ENCODE data around the gene KIF1B.
A peak's percentile ranks its signal among the peaks of the same experiment; 100 is the strongest.
"Not testable (repeated sequence)": the region's sequence is repeated elsewhere in the genome, so short reads cannot be mapped to it uniquely, and the experiment has no call there.

The KIF1B gene

DNA sequence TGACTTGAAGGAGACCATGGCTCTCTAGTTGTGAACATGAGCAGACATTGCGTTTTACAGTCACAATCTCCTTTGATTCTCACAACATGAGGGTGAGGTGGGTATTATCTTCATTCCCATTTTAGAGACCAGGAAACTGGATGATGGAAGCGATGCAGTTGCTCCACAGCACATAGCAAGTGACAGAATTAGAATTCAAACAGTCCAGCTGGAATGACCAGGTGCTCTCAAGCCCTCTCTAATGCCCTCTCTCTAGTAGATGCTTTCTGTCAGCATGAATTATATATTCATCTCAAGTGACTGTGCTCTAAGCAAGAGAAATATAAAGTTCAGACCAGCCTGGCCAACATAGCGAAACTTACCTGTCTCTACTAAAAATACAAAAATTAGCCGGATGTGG, 9.8 kb upstream of the KIF1B start:
- Histone ChIP-seq H3K4me3 (ENCODE audit: low read length) (no peak overlapping the region), H3K4me1 (ENCODE audit: control insufficient read depth, insufficient read depth, low read length) (no peaks in the 10 kb centered on the region), H3K27ac (ENCODE audit: low read depth, low read length) (no peak overlapping the region), H3K36me3 (ENCODE audit: control insufficient read depth, insufficient read depth, low read length) (no peaks in the 10 kb centered on the region), H3K9ac (ENCODE audit: low read length) (no peak overlapping the region), H3K27me3 (ENCODE audit: control insufficient read depth, insufficient read depth, low read length) (no peaks in the 10 kb centered on the region)

DNA sequence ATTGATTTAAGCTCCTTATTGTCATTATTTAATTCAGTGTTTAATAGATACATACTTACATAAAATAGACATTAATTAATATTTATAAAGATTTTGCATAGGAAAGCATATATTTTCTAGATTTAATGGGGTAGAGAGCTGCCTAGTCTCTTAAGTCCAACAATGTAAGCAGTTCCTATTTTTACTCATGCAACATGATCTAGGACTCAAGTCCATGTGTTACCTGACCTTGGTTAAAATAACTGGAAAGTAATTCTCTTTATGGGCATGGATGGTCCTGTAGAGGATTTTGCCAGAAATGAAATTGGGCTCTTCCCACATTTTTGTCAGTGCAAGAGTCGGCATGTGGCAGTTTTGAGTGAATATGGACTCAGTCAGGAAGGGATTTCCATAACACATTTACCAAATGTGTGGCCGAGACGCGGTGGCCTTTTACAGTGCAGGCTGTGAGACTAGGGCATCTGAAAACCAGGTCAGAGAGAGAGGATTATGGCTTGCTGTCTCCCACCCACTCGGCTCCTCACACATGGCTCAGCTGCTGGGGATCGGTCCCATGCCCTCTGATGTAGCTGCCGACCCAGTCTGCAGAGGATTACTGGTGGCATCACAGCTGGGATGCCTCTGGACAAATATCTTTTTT, 6.2 kb upstream of the KIF1B start:
- no peak overlapping the region for H3K27ac ChIP-seq (ENCODE audit: low read depth, low read length)
- no peaks in the 10 kb centered on the region for H3K36me3 ChIP-seq (ENCODE audit: control insufficient read depth, insufficient read depth, low read length)
- H3K9ac ChIP-seq (ENCODE audit: low read length): no peak overlapping the region
- H3K4me1 ChIP-seq (ENCODE audit: control insufficient read depth, insufficient read depth, low read length): peaks cover 2% of the 10 kb centered on the region
- no peak overlapping the region for H3K4me3 ChIP-seq (ENCODE audit: low read length)
- no peaks in the 10 kb centered on the region for H3K27me3 ChIP-seq (ENCODE audit: control insufficient read depth, insufficient read depth, low read length)

DNA sequence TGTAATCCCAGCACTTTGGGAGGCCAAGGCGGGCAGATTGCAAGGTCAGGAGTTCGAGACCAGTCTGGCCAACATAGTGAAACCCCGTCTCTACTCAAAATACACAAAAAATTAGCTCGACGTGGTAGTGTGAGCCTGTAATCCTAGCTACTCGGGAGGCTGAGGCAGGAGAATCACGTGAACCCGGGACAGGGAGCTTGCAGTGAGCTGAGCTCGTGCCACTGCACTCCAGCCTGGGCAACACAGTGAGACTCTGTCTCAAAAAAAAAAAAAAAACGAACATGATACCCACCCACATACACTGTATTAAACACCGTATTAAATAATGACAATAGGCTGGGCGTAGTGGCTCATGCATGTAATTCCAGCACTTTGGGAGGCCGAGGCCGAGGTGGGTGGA, 5.2 kb upstream of the KIF1B start:
- not testable (repeated sequence) for H3K4me1 ChIP-seq (ENCODE audit: control insufficient read depth, insufficient read depth, low read length); H3K4me3 ChIP-seq (ENCODE audit: low read length); H3K9ac ChIP-seq (ENCODE audit: low read length); H3K27ac ChIP-seq (ENCODE audit: low read depth, low read length); H3K27me3 ChIP-seq (ENCODE audit: control insufficient read depth, insufficient read depth, low read length); H3K36me3 ChIP-seq (ENCODE audit: control insufficient read depth, insufficient read depth, low read length)

DNA sequence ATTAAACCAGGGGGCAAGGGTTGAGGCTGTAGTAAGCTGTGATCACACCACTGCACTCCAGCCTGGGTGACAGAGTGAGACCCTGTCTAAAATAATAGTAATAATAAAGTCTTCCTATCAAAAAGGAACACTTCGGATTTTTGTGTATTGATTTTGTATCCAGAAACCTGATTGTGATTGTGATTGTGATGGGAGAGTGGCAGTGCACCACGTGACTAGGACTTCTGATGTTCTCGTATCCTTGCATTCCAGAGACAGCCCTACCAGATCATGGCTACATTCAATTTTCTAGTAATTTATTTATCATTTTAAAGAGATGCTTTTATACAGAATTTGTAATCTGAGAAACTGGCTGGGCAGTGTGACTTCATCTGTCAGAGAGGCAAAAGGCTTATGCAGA, 2.6 kb upstream of the KIF1B start:
- Histone ChIP-seq H3K27me3 (ENCODE audit: control insufficient read depth, insufficient read depth, low read length) (no peaks in the 10 kb centered on the region), H3K4me3 (ENCODE audit: low read length) (no peak overlapping the region), H3K4me1 (ENCODE audit: control insufficient read depth, insufficient read depth, low read length) (peaks cover 14% of the 10 kb centered on the region), H3K36me3 (ENCODE audit: control insufficient read depth, insufficient read depth, low read length) (no peaks in the 10 kb centered on the region), H3K9ac (ENCODE audit: low read length) (no peak overlapping the region), H3K27ac (ENCODE audit: low read depth, low read length) (no peak overlapping the region)

DNA sequence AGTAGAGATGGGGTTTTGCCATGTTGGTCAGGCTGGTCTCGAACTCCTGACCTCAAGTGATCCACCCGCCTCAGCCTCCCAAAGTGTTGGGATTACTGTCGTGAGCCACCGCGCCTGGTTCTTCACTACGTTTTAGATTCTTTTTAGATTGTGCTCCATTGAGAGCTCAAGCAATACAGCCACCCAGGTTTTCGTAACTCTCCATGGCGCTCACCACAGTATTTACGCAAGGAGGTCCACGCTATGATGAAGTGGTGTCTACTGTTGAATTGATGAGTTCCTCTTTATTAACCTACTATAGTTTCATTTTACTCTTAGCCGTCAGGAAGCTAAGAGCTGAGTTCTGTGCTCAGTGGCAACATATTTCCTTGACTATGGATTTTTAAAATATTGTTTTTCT, 1.8 kb upstream of the KIF1B start:
- H3K9ac ChIP-seq (ENCODE audit: low read length): no peak overlapping the region
- no peaks in the 10 kb centered on the region for H3K36me3 ChIP-seq (ENCODE audit: control insufficient read depth, insufficient read depth, low read length)
- H3K4me1 ChIP-seq (ENCODE audit: control insufficient read depth, insufficient read depth, low read length): peaks cover 14% of the 10 kb centered on the region
- no peak overlapping the region for H3K27ac ChIP-seq (ENCODE audit: low read depth, low read length)
- H3K27me3 ChIP-seq (ENCODE audit: control insufficient read depth, insufficient read depth, low read length): no peaks in the 10 kb centered on the region
- no peak overlapping the region for H3K4me3 ChIP-seq (ENCODE audit: low read length)

DNA sequence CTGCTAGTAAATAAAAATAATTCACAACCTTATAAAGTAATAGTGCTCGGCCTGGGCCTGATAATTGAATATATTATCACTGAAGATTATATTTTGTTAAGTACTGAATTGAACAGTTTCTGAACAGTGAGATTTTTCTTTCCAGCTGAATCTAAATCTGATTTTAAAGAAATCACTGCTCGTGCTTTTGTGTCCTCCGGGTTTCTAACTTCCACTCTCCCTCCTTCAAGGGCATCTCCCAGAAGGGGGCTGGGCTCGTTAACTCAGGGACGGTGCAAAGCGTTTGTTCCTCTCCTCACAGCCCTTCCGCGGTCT, 823 bp upstream of the KIF1B start:
- Histone ChIP-seq H3K36me3 (ENCODE audit: control insufficient read depth, insufficient read depth, low read length) (no peaks in the 10 kb centered on the region), H3K9ac (ENCODE audit: low read length) (peak overlapping the region; percentile 42), H3K4me3 (ENCODE audit: low read length) (peak overlapping the region; percentile 77), H3K27me3 (ENCODE audit: control insufficient read depth, insufficient read depth, low read length) (no peaks in the 10 kb centered on the region), H3K27ac (ENCODE audit: low read depth, low read length) (peak overlapping the region; percentile 95), H3K4me1 (ENCODE audit: control insufficient read depth, insufficient read depth, low read length) (peaks cover 17% of the 10 kb centered on the region)

DNA sequence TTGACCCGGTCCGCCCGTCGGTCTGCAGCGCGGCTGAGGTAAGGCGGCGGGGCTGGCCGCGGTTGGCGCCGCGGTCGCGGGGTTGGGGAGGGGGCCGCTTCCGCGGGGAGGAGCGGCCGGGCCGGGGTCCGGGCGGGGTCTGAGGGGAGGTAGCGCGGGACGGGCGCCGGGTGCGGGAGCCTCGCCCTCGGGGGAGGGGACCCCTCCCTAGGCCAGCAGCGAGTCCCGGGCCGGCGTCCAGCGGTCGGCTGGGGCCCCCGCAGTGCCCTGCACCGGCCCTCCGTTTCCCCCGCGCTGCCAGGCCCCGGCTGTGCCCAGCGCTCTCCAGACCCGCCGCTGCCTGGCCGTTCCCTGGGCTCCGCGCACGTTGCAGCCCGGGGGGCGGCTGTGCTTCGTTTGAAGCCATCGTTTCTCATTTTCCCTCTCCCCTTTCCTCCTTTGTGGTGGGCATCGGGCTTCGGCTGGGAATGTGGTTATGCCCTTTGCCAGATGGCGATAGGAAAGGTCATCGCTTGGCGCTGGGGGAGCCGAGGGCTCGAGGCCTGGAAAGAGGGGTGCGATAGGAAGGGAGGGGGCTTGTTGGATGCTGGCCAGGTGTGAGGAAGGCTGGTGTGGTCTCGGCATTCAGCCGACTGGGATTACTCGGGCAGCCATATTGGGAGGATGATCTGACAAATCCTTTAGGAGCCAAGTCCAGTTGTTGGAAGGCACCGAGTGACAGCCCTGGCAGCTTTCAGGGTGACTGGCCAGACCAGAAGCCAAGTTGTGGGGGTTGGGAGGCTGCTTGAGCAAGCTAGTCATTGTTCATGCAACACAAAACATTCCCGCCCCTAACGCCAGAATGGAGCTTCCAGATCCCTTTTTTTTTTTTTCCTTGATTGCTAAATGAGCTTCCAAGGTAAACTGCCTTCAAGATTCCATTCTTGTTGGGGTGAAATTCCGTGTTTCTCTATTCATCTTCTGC, 753 bp downstream of the KIF1B start:
- Histone ChIP-seq H3K4me3 (ENCODE audit: low read length) (peak overlapping the region; percentile 96), H3K27me3 (ENCODE audit: control insufficient read depth, insufficient read depth, low read length) (no peaks in the 10 kb centered on the region), H3K27ac (ENCODE audit: low read depth, low read length) (peak overlapping the region; percentile 95), H3K9ac (ENCODE audit: low read length) (peak overlapping the region; percentile 71), H3K4me1 (ENCODE audit: control insufficient read depth, insufficient read depth, low read length) (peaks cover 18% of the 10 kb centered on the region), H3K36me3 (ENCODE audit: control insufficient read depth, insufficient read depth, low read length) (no peaks in the 10 kb centered on the region)

DNA sequence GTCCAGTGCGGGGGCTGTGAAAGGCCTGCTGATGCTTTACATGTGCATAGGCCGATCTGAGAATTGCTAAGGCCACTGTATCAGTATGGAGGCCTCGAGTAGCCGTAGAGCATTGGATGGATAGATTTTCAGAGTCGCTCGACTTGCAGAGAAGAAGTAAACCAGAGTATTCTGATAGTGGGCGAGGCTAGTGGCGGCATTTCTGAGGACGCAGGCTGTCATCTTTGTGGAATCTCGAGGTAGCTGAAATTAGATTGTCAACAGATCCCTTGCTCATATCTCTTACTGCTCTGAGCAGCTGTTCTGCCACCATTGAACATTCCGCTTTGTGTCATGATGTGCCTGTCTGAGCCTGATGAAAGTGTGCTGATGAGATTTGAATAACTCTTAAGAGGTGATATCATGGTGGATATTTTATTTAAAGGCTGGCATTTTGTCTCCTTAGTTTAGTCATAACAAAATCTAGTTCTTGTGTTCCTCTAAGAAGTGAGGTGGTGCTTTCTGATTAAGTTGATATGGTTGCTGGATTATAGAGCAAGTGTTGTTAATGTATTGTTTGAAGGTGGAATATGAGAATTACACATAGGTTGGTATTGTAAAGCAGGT, 1.5 kb downstream of the KIF1B start:
- Histone ChIP-seq H3K27ac (ENCODE audit: low read depth, low read length) (peak overlapping the region; percentile 95), H3K27me3 (ENCODE audit: control insufficient read depth, insufficient read depth, low read length) (no peaks in the 10 kb centered on the region), H3K4me1 (ENCODE audit: control insufficient read depth, insufficient read depth, low read length) (peaks cover 24% of the 10 kb centered on the region), H3K4me3 (ENCODE audit: low read length) (peak overlapping the region; percentile 96), H3K36me3 (ENCODE audit: control insufficient read depth, insufficient read depth, low read length) (no peaks in the 10 kb centered on the region), H3K9ac (ENCODE audit: low read length) (no peak overlapping the region)

DNA sequence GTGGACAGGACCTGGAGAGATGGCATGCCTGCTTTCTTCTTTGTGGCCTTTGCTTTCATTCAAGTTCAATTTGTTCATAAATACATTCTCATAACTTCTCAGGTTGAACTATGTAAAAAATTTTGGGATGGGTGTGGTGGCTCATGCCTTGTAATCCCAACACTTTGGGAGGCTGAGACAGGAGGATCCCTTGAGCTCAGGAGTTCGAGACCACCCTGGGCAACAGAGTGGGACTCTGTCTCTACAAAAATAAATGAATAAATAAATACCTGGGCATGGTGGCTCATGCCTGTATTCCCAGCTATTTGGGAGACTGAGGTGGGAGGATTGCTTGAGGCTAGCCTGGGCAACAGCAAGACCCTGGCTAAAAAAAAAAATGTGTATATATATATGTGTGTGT, 2.1 kb downstream of the KIF1B start:
- Histone ChIP-seq H3K9ac (ENCODE audit: low read length) (no peak overlapping the region), H3K27ac (ENCODE audit: low read depth, low read length) (peak overlapping the region; percentile 95), H3K36me3 (ENCODE audit: control insufficient read depth, insufficient read depth, low read length) (no peaks in the 10 kb centered on the region), H3K27me3 (ENCODE audit: control insufficient read depth, insufficient read depth, low read length) (no peaks in the 10 kb centered on the region), H3K4me1 (ENCODE audit: control insufficient read depth, insufficient read depth, low read length) (peaks cover 27% of the 10 kb centered on the region), H3K4me3 (ENCODE audit: low read length) (no peak overlapping the region)

DNA sequence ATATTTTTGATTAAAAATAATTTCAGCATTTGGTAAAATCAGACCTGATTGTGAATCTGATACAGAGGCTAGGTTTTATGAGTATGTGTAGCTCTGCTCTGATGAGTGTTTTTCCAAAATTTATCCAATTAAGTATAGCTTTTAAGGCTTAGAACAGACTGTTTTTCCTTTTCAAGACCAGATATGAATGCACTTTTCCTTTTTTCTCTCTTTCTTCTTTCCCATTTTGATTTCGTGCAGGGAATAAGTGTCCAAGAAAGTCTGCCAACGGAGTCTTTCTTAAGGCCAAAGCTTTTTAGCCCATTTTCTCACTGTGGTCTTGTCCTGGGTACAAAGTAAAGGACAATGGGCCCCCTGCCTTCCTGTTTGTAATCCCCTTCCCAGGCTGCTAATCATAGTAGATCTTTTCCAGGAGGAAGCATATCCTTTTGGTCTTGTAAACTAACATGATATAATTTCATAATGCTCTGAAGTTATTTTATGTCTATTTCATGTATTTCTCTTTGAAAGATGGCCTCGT, 2.9 kb downstream of the KIF1B start:
- H3K4me3 ChIP-seq (ENCODE audit: low read length): no peak overlapping the region
- H3K36me3 ChIP-seq (ENCODE audit: control insufficient read depth, insufficient read depth, low read length): no peaks in the 10 kb centered on the region
- no peak overlapping the region for H3K9ac ChIP-seq (ENCODE audit: low read length)
- H3K4me1 ChIP-seq (ENCODE audit: control insufficient read depth, insufficient read depth, low read length): peaks cover 34% of the 10 kb centered on the region
- no peaks in the 10 kb centered on the region for H3K27me3 ChIP-seq (ENCODE audit: control insufficient read depth, insufficient read depth, low read length)
- no peak overlapping the region for H3K27ac ChIP-seq (ENCODE audit: low read depth, low read length)

DNA sequence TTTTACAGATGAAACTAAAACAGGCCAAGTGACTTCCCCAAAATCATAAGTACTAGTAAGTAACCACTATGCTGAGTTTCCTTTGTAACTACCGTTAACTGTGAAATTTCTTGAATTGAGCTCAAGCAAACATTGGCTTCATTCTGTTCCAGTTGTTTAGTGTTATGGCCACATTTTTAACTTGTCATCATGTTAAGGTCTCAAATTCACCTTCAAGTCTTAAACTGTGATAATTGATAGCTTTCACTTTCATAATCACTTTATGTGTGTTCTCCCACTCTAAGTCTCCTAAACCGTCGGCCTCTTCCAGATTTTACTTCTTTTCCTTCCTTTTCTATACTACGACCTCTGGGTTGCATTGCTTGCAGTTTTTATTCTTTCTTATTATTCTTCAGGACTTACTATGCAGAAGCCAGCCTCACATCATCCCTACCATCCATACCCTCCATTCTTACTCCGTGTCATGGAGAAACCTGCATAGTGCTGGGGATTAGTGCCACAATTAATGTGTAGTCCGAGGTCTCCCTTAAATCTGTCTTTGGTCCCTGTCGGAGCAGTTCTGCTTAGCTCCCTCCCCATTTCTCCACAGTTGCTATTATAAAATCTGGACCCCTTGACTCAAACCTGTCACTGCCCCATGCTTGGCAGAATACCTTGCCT, 5.8 kb downstream of the KIF1B start:
- no peaks in the 10 kb centered on the region for H3K36me3 ChIP-seq (ENCODE audit: control insufficient read depth, insufficient read depth, low read length)
- peaks cover 27% of the 10 kb centered on the region for H3K4me1 ChIP-seq (ENCODE audit: control insufficient read depth, insufficient read depth, low read length)
- H3K27ac ChIP-seq (ENCODE audit: low read depth, low read length): peak overlapping the region; percentile 2
- no peaks in the 10 kb centered on the region for H3K27me3 ChIP-seq (ENCODE audit: control insufficient read depth, insufficient read depth, low read length)
- H3K4me3 ChIP-seq (ENCODE audit: low read length): no peak overlapping the region
- no peak overlapping the region for H3K9ac ChIP-seq (ENCODE audit: low read length)

DNA sequence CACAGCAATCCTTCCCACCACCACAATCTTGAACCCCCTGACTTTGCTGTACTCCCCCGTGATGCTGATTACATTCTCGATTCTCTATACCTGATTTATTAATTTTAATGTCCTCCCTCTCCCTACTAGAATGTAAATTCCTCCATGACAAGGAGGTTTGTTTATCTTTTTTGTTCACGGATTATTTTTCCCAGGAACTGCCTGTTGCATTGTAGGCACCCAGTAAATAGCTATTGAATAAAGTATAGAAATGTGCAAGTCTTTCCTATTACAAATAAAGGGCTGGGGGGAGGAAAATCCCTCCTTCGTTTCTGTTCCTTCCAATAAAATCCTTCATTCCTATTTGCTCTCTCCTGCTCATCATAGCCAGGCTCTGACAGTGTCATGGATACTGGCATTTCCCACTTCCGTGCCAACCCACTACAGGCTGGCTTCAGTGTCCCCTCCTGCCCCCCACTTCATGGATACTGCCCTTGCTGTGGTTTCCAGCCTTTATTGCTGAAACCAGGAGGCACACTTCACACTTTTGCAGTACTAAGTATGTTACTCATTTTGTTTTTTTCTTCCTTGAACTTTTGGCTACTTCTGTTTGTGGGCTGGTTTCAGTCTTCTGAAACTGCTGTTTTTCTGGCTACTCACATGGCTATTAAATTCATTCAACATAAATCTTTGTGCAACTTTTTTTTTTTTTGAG, 7.5 kb downstream of the KIF1B start:
- no peaks in the 10 kb centered on the region for H3K27me3 ChIP-seq (ENCODE audit: control insufficient read depth, insufficient read depth, low read length)
- peak overlapping the region; percentile 33 for H3K27ac ChIP-seq (ENCODE audit: low read depth, low read length)
- H3K4me1 ChIP-seq (ENCODE audit: control insufficient read depth, insufficient read depth, low read length): peaks cover 20% of the 10 kb centered on the region
- no peak overlapping the region for H3K9ac ChIP-seq (ENCODE audit: low read length)
- no peak overlapping the region for H3K4me3 ChIP-seq (ENCODE audit: low read length)
- H3K36me3 ChIP-seq (ENCODE audit: control insufficient read depth, insufficient read depth, low read length): no peaks in the 10 kb centered on the region
